ENCODE data around the gene NFKBIB.
"Not testable (repeated sequence)": the region's sequence is repeated elsewhere in the genome, so short reads cannot be mapped to it uniquely, and the experiment has no call there.

The NFKBIB gene

GRCh38 chr19:38875656-38876395, 23.9 kb upstream of the NFKBIB start:
- DNase-seq = no peak

- DNase-seq = peak in 3 of 4 experiments; percentile 25 to 66 (median 58)
Observed at GRCh38 chr19:38877781-38878574, 21.8 kb upstream of the NFKBIB start, which contains the start of gene RINL. Gene RINL, minus strand, starts transcription at chr19:38878275. Its CDS starts 1,533 bp downstream, at chr19:38876742.

GRCh38 chr19:38878575-38879399, 21.0 kb upstream of the NFKBIB start:
- DNase-seq = no peak

GRCh38 chr19:38879400-38879751, 20.4 kb upstream of the NFKBIB start:
- DNase-seq = no peak

DNA sequence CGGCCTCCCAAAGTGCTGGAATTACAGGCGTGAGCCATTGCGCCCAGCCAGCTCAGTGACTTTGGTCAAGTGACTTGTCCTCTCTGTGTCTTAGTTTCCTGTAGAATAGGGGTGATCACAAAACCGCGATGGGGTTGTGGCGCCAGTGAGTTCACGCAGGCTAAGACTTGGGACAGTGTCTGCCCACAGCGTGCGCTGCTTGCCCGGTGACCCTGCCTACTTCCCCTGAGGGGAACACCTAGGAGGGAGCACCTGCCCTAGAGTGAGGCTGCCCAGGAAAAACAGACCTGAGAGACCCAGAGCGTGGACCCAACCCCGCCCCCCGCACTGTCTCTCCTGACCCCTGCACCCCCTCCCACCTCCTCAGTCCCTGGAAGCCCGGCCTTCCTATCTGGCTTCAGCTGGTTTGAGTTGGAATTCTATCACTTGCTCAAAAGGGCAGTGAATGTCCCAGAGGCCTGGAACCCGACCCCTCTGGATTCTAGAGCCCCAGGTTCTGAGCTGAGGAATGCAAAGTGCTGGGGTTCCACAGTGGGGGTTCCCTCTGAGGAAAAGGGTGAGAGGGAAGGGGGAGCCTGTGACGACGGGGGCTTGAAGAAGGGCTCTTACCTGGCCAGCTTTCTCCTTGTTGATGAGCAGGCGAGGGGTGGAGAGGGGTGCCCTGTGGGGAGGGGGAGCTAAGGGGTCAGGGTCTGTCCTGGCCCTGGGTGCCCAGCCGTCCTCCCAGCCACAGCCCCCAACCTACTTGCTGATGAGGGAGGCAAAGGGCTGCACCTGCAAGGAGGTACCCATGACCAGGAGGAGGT, 19.5 kb upstream of the NFKBIB start:
- no peak for DNase-seq

DNA sequence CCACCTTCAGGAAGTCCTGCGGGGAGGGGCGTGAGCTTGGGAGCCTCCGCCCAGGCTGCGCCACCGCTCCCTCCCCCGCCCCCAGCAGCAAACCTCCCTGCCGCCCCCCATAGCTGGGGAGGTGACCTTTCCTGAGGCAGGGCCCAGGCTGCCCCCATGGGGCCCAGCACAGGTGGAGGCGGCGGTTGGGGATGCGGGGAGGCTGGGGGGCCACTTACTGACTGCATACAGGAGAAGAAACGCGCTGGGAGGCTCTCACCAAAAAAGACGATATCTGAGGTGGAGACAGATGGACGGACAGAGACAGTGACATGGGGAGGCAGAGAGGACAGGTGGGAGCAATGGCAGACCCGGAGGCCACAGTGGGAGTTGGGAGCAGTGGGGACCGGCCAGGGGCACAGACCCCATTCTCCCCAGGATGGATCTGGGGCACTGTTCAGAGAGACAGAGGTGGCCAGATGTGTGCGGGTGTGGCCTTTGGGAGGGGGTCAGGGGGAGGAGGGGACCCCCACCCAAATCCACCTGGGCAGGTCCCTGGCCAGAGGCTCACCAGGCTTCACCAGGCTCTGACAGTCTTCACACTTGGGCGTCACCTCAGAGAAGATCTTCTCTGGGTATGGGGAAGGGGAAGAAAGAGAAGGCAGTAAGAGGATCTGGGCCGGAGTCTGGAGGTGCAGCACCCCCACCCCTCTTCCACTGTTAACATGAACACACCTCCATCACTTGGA, 18.7 kb upstream of the NFKBIB start:
- DNase-seq = no peak

DNA sequence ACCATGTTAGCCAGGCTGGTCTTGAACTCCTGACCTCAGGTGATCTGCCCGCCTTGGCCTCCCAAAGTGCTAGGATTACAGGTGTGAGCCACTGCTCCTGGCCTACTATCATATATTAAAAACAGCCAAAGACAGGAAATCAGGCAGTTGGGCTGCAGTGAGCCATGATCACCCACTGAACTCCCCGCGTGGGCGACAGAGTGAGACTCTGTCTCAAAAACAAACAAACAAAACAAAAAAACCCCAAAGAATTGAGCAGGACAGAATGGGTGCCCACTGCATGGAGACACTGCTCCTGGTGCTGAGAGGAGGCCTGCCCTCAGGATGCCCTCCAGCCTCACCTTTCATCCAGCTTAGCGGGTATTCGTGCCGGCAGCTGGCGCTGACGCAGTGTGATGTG, 16.5 kb upstream of the NFKBIB start:
- no peak for DNase-seq

- not testable (repeated sequence) for DNase-seq
Observed at GRCh38 chr19:38884691-38885090, 15.1 kb upstream of the NFKBIB start.

DNA sequence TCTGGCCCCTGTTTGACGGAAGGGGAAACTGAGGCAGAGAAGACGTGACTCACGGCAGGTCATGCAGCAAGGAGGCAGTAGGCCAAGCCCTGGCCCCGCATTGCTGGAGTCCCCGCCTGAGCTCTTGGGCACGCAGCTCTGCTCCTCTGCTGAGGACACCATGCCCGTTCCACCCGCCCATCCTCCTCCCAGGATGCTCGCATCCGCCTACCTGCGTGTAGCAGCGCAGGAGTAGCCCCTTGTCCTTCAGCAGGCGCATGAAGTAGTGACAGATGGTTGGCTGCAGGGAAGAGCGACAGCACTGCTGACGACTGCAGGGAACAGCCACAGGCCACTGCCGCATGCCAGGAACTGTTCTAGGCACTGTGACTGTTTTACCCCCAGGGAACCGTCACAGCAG, 10.9 kb upstream of the NFKBIB start:
- no peak for DNase-seq

DNA sequence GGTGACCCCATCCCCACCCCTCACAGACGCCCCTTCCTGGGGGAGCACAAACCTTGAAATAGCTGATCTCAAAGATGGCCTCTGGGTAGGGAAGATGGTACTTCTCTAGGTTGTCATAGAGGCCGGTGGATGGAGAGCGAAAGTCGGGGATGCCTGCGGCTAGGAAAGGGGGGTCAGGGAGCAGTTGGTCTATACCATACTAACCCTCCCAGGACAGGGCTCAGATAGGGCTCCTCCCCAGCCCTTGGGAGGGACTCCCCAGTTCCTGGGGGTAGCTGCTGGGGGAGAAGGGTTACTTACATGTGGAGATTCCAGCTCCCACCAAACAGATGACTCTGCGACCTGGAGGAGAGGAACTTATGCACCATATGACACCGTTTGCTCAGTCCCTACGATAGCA, 10.0 kb upstream of the NFKBIB start:
- DNase-seq = no peak

DNA sequence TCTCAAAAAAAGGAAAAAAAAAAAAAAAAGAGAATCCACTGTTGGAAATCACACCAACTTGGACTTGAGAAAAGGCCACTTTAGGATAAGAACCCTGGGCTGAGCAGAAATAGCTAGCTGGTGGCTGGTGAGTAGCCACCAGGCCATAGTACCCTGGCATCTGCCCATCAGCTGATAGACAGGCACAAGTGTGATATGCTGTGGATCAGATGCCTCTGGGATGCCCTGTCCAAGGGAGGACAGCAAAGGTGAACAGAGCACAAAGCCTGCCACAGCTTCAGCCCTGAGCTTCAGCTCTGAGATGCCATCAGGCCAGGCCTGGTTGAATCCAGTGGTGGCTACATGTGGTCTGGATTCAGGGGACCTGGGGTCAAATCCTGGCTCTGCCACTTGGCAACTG, 9.1 kb upstream of the NFKBIB start:
- no peak for DNase-seq

DNA sequence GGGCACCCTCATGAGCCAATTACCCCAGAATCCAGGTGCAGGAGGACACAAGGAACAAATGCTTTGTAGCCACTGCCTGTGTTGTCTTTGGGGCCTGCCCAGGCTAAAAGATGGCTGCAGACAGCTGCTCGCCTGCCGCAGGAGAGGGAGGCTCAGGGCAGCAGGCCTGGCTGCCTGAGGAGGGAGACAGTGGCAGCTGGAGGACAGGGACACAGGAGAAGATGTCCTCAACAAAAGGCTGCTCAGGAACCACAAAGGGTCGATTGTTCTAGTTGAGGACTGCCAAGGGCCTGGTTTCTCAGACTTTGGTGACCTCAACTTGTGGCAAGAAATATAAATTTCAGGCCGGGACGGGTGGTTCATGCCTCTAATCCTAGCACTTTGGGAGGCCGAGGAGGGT, 8.0 kb upstream of the NFKBIB start:
- no peak for DNase-seq

DNA sequence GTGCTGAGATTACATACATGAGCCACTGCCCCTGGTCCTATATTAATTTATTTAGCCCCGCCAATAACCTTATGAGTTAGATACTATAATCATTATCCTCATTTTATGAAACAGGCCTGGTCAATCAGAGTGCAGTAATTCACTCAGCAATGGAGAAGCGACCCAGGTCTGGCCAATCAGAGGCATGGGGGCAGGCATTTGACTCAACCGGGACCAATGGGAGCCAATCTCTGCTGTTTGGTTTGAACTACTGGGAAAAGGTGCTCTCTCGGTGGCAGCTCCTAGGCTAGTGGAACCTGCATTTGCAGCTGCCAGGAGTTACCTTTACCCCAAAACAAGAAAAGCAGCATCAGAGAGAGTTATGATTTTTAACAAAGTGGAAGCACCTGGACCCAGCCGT, 6.9 kb upstream of the NFKBIB start:
- no peak for DNase-seq

- DNase-seq = no peak
Observed at GRCh38 chr19:38893341-38893771, 6.4 kb upstream of the NFKBIB start.

DNA sequence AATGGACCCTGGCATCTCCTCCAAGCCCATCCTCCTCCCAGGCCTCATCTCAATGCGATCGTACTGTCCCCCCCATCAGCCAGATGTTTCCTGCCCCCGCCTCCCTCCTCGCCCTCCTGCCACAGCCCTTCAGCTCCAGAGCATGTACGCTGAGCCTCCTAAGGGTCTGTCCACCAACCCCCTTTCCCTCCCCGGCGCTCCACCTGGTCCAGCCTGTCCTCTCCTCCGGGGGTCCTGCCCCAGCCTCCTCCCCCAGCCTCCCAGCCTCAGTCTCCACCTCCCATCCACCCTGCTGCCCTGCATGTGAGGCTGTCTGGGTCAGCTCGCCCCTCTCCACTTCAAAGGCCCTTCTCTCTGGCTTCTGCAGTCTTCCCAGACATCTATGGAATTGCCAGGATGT, 4.8 kb upstream of the NFKBIB start:
- no peak for DNase-seq

GRCh38 chr19:38898788-38899446, 852 bp upstream of the NFKBIB start:
- no peak for DNase-seq

DNA sequence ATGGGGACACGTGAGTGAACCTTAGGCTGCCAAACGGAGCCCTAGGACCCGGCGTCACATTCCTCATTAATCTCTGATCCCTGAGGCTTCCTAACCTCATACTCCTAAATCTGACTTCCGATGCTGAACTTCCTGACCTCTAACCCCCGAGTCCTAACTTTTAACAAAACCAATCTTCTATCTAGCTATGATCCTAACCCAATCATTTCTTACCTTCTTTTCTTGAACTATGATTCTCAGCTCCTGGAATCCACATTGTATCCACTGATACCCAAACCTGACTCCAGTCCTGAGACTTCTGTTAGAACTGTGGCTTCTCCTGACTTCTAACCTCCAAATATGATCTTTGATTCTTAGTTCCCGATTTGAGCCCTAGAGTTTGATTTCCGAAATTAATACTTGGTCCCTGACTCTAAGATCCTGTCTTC, 447 bp downstream of the NFKBIB start:
- no peak for DNase-seq

- no peak for DNase-seq
Observed at GRCh38 chr19:38900743-38901190, 998 bp downstream of the NFKBIB start.

GRCh38 chr19:38901683-38902082, 1.9 kb downstream of the NFKBIB start:
- no peak for DNase-seq

DNA sequence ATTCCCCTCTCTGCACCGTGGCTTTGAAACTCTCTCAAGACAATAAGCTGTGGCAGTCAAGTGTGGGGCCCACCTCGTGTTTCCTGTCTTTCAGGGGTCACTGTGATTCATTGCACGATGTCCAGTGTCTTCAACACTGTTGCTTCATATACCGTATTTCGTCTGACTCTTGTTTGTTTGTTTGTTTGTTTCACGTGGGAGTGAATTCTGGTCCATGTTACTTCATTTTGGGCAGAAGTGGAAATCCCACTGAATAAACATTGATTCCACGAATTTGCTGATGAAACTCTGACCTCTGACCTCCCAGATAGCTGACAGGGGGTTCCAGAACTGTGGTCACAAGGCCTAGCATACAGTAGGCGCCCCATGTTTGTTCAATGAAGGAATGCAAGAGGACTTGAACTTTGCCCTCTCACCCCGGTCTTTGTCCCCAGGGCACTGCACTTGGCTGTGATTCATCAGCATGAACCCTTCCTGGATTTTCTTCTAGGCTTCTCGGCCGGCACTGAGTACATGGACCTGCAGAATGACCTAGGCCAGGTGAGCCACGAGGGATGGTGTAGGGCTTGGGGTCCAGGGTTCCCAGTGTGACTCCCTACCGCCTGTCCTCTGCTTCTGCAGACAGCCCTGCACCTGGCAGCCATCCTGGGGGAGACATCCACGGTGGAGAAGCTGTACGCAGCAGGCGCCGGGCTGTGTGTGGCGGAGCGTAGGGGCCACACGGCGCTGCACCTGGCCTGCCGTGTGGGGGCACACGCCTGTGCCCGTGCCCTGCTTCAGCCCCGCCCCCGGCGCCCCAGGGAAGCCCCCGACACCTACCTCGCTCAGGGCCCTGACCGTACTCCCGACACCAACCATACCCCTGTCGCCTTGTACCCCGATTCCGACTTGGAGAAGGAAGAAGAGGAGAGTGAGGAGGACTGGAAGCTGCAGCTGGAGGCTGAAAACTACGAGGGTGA, 5.1 kb downstream of the NFKBIB start:
- no peak for DNase-seq

Data from activated naive CD4-positive, alpha-beta T cell (primary cell).